Endodermal cell (in vitro differentiated cells): ENCODE data around the gene LMX1A. TPM values are rescaled to one million over a fixed set of nuclear protein-coding genes. Genes with fewer than 3 reads are reported as not detected.

Experiments used
- DNase-seq: peaks from one replicate; pipeline ENCODE4 v3.0.0-alpha.2; 2017
- H3K27ac ChIP-seq: 2 replicates; pipeline ENCODE4 v1.5.1; 2013; ENCODE audit warnings: mild to moderate bottlenecking, low read depth, low read length, moderate library complexity
- H3K27me3 ChIP-seq: 2 replicates; pipeline ENCODE4 v1.6.1; 2013; ENCODE audit warnings: mild to moderate bottlenecking, low read length, moderate library complexity; ENCODE audit not compliant: insufficient read depth, control insufficient read depth, poor library complexity, severe bottlenecking
- H3K36me3 ChIP-seq: 2 replicates; pipeline ENCODE4 v1.7.0; 2013; ENCODE audit warnings: mild to moderate bottlenecking, low read length, moderate library complexity; ENCODE audit not compliant: control insufficient read depth, insufficient read depth
- H3K4me1 ChIP-seq: one replicate; pipeline ENCODE4 v1.7.0; 2013; ENCODE audit warnings: low read length; ENCODE audit not compliant: control insufficient read depth, insufficient read depth
- H3K4me3 ChIP-seq: 2 replicates; pipeline ENCODE4 v1.5.1; 2013; ENCODE audit warnings: mild to moderate bottlenecking, low read length, moderate library complexity
- H3K9ac ChIP-seq: 2 replicates; pipeline ENCODE4 v1.6.1; 2013; ENCODE audit warnings: mild to moderate bottlenecking, low read length, moderate library complexity; ENCODE audit not compliant: poor library complexity, severe bottlenecking; ENCODE audit errors: extremely low read depth
- H3K9me3 ChIP-seq: 2 replicates; pipeline ENCODE4 v1.6.1; 2013; ENCODE audit warnings: mild to moderate bottlenecking, low read length, moderate library complexity; ENCODE audit not compliant: control insufficient read depth
- H3K27ac Mint-ChIP-seq: 2 replicates; pipeline ENCODE4 v1.8.0; 2020; ENCODE audit warnings: mixed read lengths
- H3K27me3 Mint-ChIP-seq: 2 replicates; pipeline ENCODE4 v1.8.0; 2021; ENCODE audit warnings: mild to moderate bottlenecking, mixed read lengths; ENCODE audit not compliant: insufficient read depth
- H3K36me3 Mint-ChIP-seq: 2 replicates; pipeline ENCODE4 v1.8.0; 2020; ENCODE audit warnings: low read depth, mixed read lengths
- H3K4me1 Mint-ChIP-seq: 2 replicates; pipeline ENCODE4 v1.8.0; 2020; ENCODE audit warnings: mixed read lengths
- H3K4me3 Mint-ChIP-seq: 2 replicates; pipeline ENCODE4 v1.8.0; 2020; ENCODE audit warnings: mild to moderate bottlenecking, moderate library complexity, mixed read lengths
- H3K9me3 Mint-ChIP-seq: 2 replicates; pipeline ENCODE4 v1.8.0; 2020; ENCODE audit warnings: mild to moderate bottlenecking, mixed read lengths
- CTCF ChIP-seq: fragments of 200-600 bp; sonication (generic); conservative IDR thresholded peaks from 2 replicates; pipeline ENCODE4 v1.5.0; 2021; ENCODE audit warnings: antibody characterized with exemption, mild to moderate bottlenecking
- WGBS, 2 experiments: methylation state at CpG; one replicate each; pipeline versions ENCODE4 v1.1.5 to v1.1.7; 2013; ENCODE audit warnings: missing lambda C conversion rate in 2 of 2, mixed read lengths in 1 of 2; ENCODE audit not compliant: insufficient coverage in 1 of 2, insufficient read length in 1 of 2; 5-methylcytosine and 5-hydroxymethylcytosine counted together
- total RNA-seq, 2 donors: library from RNA; stranded (reverse); fragmentation: NEBNext Ultra II Directional in 1 of 2; extraction: Animal tissue kit (Norgen Biotek cat#: 25700) in 1 of 2; gene quantifications; 2 replicates in 1 of 2; 3 replicates in 1 of 2; pipeline ENCODE4 v1.2.1, GENCODE V29; 2021

LMX1A gene
- total RNA-seq, 2 donors from 2014 or later = 0.13 to 1.6 TPM

GRCh38 chr1:165215676-165216075 is 140.8 kb downstream of the LMX1A start:
- H3K4me1 Mint-ChIP-seq = peaks cover 40% of the 10 kb centered on the region
- DNase-seq = no peak
- Histone ChIP-seq H3K36me3 (no peaks in the 10 kb centered on the region), H3K9ac (no peak overlapping the region), H3K9me3 (no peaks in the 10 kb centered on the region), H3K27ac (no peak overlapping the region), H3K4me3 (no peak overlapping the region), H3K27me3 (no peaks in the 10 kb centered on the region), H3K4me1 (no peaks in the 10 kb centered on the region)
- no peak overlapping the region for H3K4me3 Mint-ChIP-seq
- no peaks in the 10 kb centered on the region for H3K9me3 Mint-ChIP-seq
- no peaks in the 10 kb centered on the region for H3K36me3 Mint-ChIP-seq
- 92 to 100% methylated on average over 1 of the region's 2 CpGs for WGBS, 2 experiments
- H3K27ac Mint-ChIP-seq = no peak overlapping the region
- no peak for TF ChIP-seq CTCF
- H3K27me3 Mint-ChIP-seq = peaks cover 15% of the 10 kb centered on the region

- H3K27me3 ChIP-seq = no peaks in the 10 kb centered on the region
- no peaks in the 10 kb centered on the region for H3K9me3 Mint-ChIP-seq
- TF ChIP-seq CTCF = no peak
- no peak overlapping the region for H3K9ac ChIP-seq
- WGBS, 2 experiments = 81% methylated on average over 2 of the region's 3 CpGs; no CpG with 5 or more reads in 1 of the 2 experiments
- no peak overlapping the region for H3K4me3 ChIP-seq
- no peak for DNase-seq
- H3K4me3 Mint-ChIP-seq = no peak overlapping the region
- no peak overlapping the region for H3K27ac Mint-ChIP-seq
- H3K4me1 ChIP-seq = no peaks in the 10 kb centered on the region
- H3K36me3 Mint-ChIP-seq = no peaks in the 10 kb centered on the region
- peaks cover 25% of the 10 kb centered on the region for H3K27me3 Mint-ChIP-seq
- no peak overlapping the region for H3K27ac ChIP-seq
- no peaks in the 10 kb centered on the region for H3K36me3 ChIP-seq
- H3K9me3 ChIP-seq = no peaks in the 10 kb centered on the region
- peaks cover 29% of the 10 kb centered on the region for H3K4me1 Mint-ChIP-seq
Observed at GRCh38 chr1:165212229-165212628, 144.3 kb downstream of the LMX1A start.

GRCh38 chr1:165207853-165208515 is 148.5 kb downstream of the LMX1A start:
- no peak overlapping the region for H3K4me3 Mint-ChIP-seq
- TF ChIP-seq CTCF = no peak
- Histone ChIP-seq H3K9me3 (no peaks in the 10 kb centered on the region), H3K4me1 (peaks cover 22% of the 10 kb centered on the region), H3K27me3 (no peaks in the 10 kb centered on the region), H3K27ac (no peak overlapping the region), H3K9ac (no peak overlapping the region), H3K4me3 (no peak overlapping the region), H3K36me3 (no peaks in the 10 kb centered on the region)
- H3K4me1 Mint-ChIP-seq = peaks cover 36% of the 10 kb centered on the region
- DNase-seq = no peak
- WGBS, 2 experiments = 87 to 93% methylated on average over 3 to 5 of the region's 5 CpGs
- peaks cover 29% of the 10 kb centered on the region for H3K27me3 Mint-ChIP-seq
- no peaks in the 10 kb centered on the region for H3K9me3 Mint-ChIP-seq
- H3K27ac Mint-ChIP-seq = no peak overlapping the region
- no peaks in the 10 kb centered on the region for H3K36me3 Mint-ChIP-seq
